IMR-90 (cell line): ENCODE results near the gene ANKRD44. TPM values are rescaled to one million over a fixed set of nuclear protein-coding genes. Genes with fewer than 3 reads are reported as not detected.

Experiments used
- ATAC-seq: fragments of 200-7000 bp; cut with Tn5 transposase; 2 replicates; pipeline ENCODE4 v1.9.1; 2020; ENCODE audit warnings: low read depth, mild to moderate bottlenecking, moderate library complexity
- BruUV-seq: library from RNA; stranded (reverse); fragments of 400-500 nt; replicated peaks from 2 replicates; lab custom pipeline; 2021; lab: Mats Ljungman, UMichigan
- CTCF ChIA-PET: fragments of 300-600 bp; formaldehyde crosslinking; extraction: SDS; loops from one replicate; lab custom pipeline; 2021; ENCODE audit warnings: antibody characterized with exemption; lab: Yijun Ruan, JAX
- POLR2A ChIA-PET: fragments of 300-600 bp; sonication (Branson Sonifier 250); formaldehyde crosslinking; loops from one replicate; lab custom pipeline; 2022; ENCODE audit warnings: antibody characterized with exemption; ENCODE audit not compliant: unreplicated experiment; lab: Charles Lee
- DNase-seq: peaks from one replicate; pipeline ENCODE4 v3.0.0; 2013
- H2AFZ ChIP-seq: replicated peaks from 2 replicates; pipeline ENCODE3; 2013; ENCODE audit warnings: low read length, mild to moderate bottlenecking; ENCODE audit not compliant: poor library complexity
- H2AK5ac ChIP-seq: 2 replicates; pipeline ENCODE4 v1.6.1; 2013; ENCODE audit warnings: low read depth, low read length, inconsistent platforms
- H2AK9ac ChIP-seq: replicated peaks from 2 replicates; pipeline ENCODE3; 2013; ENCODE audit warnings: mild to moderate bottlenecking, low read depth, low read length, moderate library complexity; ENCODE audit not compliant: poor library complexity
- H2BK120ac ChIP-seq: 2 replicates; pipeline ENCODE4 v1.6.1; 2013; ENCODE audit warnings: low read depth, low read length, inconsistent platforms
- H2BK15ac ChIP-seq: 3 replicates; pipeline ENCODE4 v1.6.1; 2013; ENCODE audit warnings: low read depth, low read length, inconsistent platforms
- H2BK20ac ChIP-seq: 2 replicates; pipeline ENCODE4 v1.6.1; 2013; ENCODE audit warnings: low read depth, mild to moderate bottlenecking, inconsistent platforms, low read length, moderate library complexity
- H2BK5ac ChIP-seq: 2 replicates; pipeline ENCODE4 v1.6.1; 2013; ENCODE audit warnings: mild to moderate bottlenecking, low read depth, low read length, inconsistent platforms; ENCODE audit not compliant: poor library complexity, severe bottlenecking
- H3K14ac ChIP-seq: replicated peaks from 2 replicates; pipeline ENCODE4 v1.6.1; 2013; ENCODE audit warnings: low read depth, low read length, inconsistent platforms
- H3K18ac ChIP-seq: 2 replicates; pipeline ENCODE4 v1.6.1; 2013; ENCODE audit warnings: low read depth, low read length, control low read depth
- H3K23ac ChIP-seq: 2 replicates; pipeline ENCODE4 v1.6.1; 2013; ENCODE audit warnings: low read depth, low read length, inconsistent platforms
- H3K27ac ChIP-seq: 2 replicates; pipeline ENCODE4 v1.5.1; 2013; ENCODE audit warnings: mild to moderate bottlenecking, control low read depth, low read length; ENCODE audit not compliant: insufficient read depth
- H3K27me3 ChIP-seq: 2 replicates; pipeline ENCODE4 v1.6.1; 2013; ENCODE audit warnings: low read length; ENCODE audit not compliant: control insufficient read depth, insufficient read depth
- H3K36me3 ChIP-seq: 2 replicates; pipeline ENCODE4 v1.6.1; 2013; ENCODE audit warnings: low read length, mixed read lengths; ENCODE audit not compliant: control insufficient read depth, insufficient read depth
- H3K4ac ChIP-seq: 2 replicates; pipeline ENCODE4 v1.6.1; 2013; ENCODE audit warnings: low read depth, low read length, inconsistent platforms
- H3K4me1 ChIP-seq: 2 replicates; pipeline ENCODE4 v1.6.1; 2013; ENCODE audit warnings: low read length, mixed read lengths; ENCODE audit not compliant: control insufficient read depth, insufficient read depth
- H3K4me2 ChIP-seq: 2 replicates; pipeline ENCODE4 v1.6.1; 2013; ENCODE audit warnings: low read depth, mild to moderate bottlenecking, control low read depth, low read length, moderate library complexity
- H3K4me3 ChIP-seq: 2 replicates; pipeline ENCODE4 v1.5.1; 2013; ENCODE audit warnings: low read depth, mild to moderate bottlenecking, control low read depth, low read length, moderate library complexity; ENCODE audit not compliant: insufficient read depth
- H3K56ac ChIP-seq: 2 replicates; pipeline ENCODE4 v1.6.1; 2013; ENCODE audit warnings: low read length, inconsistent platforms; ENCODE audit not compliant: insufficient read depth; ENCODE audit errors: extremely low read depth
- H3K79me1 ChIP-seq, 2 experiments: 2 replicates each; pipeline ENCODE4 v1.6.1; 2013; ENCODE audit warnings: low read length in 2 of 2, inconsistent platforms in 1 of 2, low read depth in 1 of 2
- H3K9ac ChIP-seq: 2 replicates; pipeline ENCODE4 v1.6.1; 2013; ENCODE audit warnings: low read depth, low read length, control low read depth
- H3K9me1 ChIP-seq: 2 replicates; pipeline ENCODE4 v1.6.1; 2013; ENCODE audit warnings: low read length, inconsistent platforms; ENCODE audit not compliant: insufficient read depth
- H3K9me3 ChIP-seq: 2 replicates; pipeline ENCODE4 v1.6.1; 2013; ENCODE audit warnings: low read length; ENCODE audit not compliant: control insufficient read depth, insufficient read depth
- H4K20me1 ChIP-seq: 2 replicates; pipeline ENCODE4 v1.6.1; 2013; ENCODE audit warnings: low read length, inconsistent platforms; ENCODE audit not compliant: insufficient read depth
- H4K5ac ChIP-seq: 2 replicates; pipeline ENCODE4 v1.6.1; 2013; ENCODE audit warnings: mild to moderate bottlenecking, low read depth, low read length, control low read depth
- H4K8ac ChIP-seq, 2 experiments: 2 replicates each; pipeline ENCODE4 v1.6.1; 2013; ENCODE audit warnings: low read depth in 2 of 2, low read length in 2 of 2, control low read depth in 1 of 2, inconsistent platforms in 1 of 2
- H4K91ac ChIP-seq: 2 replicates; pipeline ENCODE4 v1.6.1; 2013; ENCODE audit warnings: low read depth, low read length, inconsistent platforms; ENCODE audit not compliant: insufficient read depth
- CHD1 ChIP-seq: IDR thresholded peaks from 2 replicates; pipeline ENCODE4 v1.6.1; 2012; ENCODE audit warnings: low read depth, low read length, improper control_type of control experiment
- CTCF ChIP-seq: conservative IDR thresholded peaks from 2 replicates; pipeline ENCODE4 v1.5.1; 2012; ENCODE audit warnings: mild to moderate bottlenecking, low read depth, low read length, improper control_type of control experiment
- FOS ChIP-seq: fragments of 150-350 bp; IDR thresholded peaks from 2 replicates; pipeline ENCODE4 v1.6.1; 2016; ENCODE audit warnings: low read depth, low read length
- MAFK ChIP-seq: IDR thresholded peaks from 2 replicates; pipeline ENCODE4 v1.6.1; 2012; ENCODE audit warnings: low read depth, low read length, improper control_type of control experiment
- MXI1 ChIP-seq: IDR thresholded peaks from 2 replicates; pipeline ENCODE4 v1.6.1; 2012; ENCODE audit warnings: low read depth, mild to moderate bottlenecking, low read length, moderate library complexity, borderline replicate concordance
- POLR2A ChIP-seq: IDR thresholded peaks from 2 replicates; pipeline ENCODE4 v1.6.1; 2012; ENCODE audit warnings: mild to moderate bottlenecking, low read depth, low read length
- RCOR1 ChIP-seq: IDR thresholded peaks from 2 replicates; pipeline ENCODE4 v1.6.1; 2012; ENCODE audit warnings: mild to moderate bottlenecking, low read length, improper control_type of control experiment; ENCODE audit not compliant: insufficient replicate concordance
- WGBS, 2 experiments: methylation state at CpG; one replicate each; pipeline versions ENCODE4 v1.1.5 to v1.1.7; 2013; ENCODE audit warnings: missing lambda C conversion rate in 2 of 2; ENCODE audit not compliant: insufficient read length in 1 of 2; ENCODE audit errors: extremely low coverage in 2 of 2; 5-methylcytosine and 5-hydroxymethylcytosine counted together
- dilution Hi-C: fragments of 300-500 bp; cut with HindIII; formaldehyde crosslinking; loops from one replicate; pipeline ENCODE4 v1.14.3; 2018; ENCODE audit warnings: low sequenced_read_pairs; ENCODE audit not compliant: unreplicated experiment
- in situ Hi-C: fragments of 300-500 bp; cut with MboI; formaldehyde crosslinking; loops from 3 replicates; pipeline ENCODE4 v1.14.3; 2019; ENCODE audit warnings: low sequenced_read_pairs, inconsistent platforms, mixed read lengths
- intact Hi-C: fragments of 100-400 bp; cut with micrococcal nuclease; formaldehyde crosslinking; loops from 2 replicates; pipeline ENCODE4 v1.10.0; 2022
- polyA plus RNA-seq, 3 experiments: library from polyadenylated mRNA; depleted of rRNA; stranded (reverse); fragments of >200 nt; gene quantifications; 2 replicates each; pipeline ENCODE4 v1.2.3, GENCODE V29; 2012; ENCODE audit warnings: low replicate concordance in 1 of 3
- total RNA-seq: library from RNA; depleted of rRNA; stranded (reverse); fragments of >200 nt; gene quantifications from 2 replicates; pipeline ENCODE4 v1.2.3, GENCODE V29; 2012

The ANKRD44 gene
- total and polyA plus RNA-seq, 2 of the 4 experiments (the other 2 are of a cell fraction) = 5.2 to 15.6 TPM

GRCh38 chr2:197237291-197238042 lies 73.1 kb downstream of the ANKRD44 start:
- no peak for TF ChIP-seq MAFK
- TF ChIP-seq POLR2A = no peak
- TF ChIP-seq RCOR1 = no peak
- TF ChIP-seq MXI1 = no peak
- TF ChIP-seq FOS = no peak
- no peak for TF ChIP-seq CTCF
- no peak for TF ChIP-seq CHD1
- no peak overlapping the region for H3K56ac ChIP-seq
- no TSS peak for BruUV-seq
- ChIA-PET POLR2A (no interaction called here), CTCF (no interaction called here)
- H3K27ac ChIP-seq = no peak overlapping the region
- H3K4ac ChIP-seq = no peak overlapping the region
- dilution Hi-C loops = no loop called here
- DNase-seq (no peak), ATAC-seq (no peak)
- no peaks in the 10 kb centered on the region; a peak in 1 of 4 replicates for H3K79me1 ChIP-seq
- no peaks in the 10 kb centered on the region for H3K4me1 ChIP-seq
- in situ Hi-C loops = no loop called here
- no peaks in the 10 kb centered on the region for H3K27me3 ChIP-seq
- WGBS, 2 experiments = 22% methylated on average over 2 of the region's 8 CpGs; no CpG with 5 or more reads in 1 of the 2 experiments
- H3K4me2 ChIP-seq = no peak overlapping the region
- H3K9me1 ChIP-seq = no peaks in the 10 kb centered on the region
- H4K8ac ChIP-seq = no peak overlapping the region
- H2BK20ac ChIP-seq = no peak overlapping the region
- intact Hi-C loops = no loop called here
- H3K4me3 ChIP-seq = no peak overlapping the region
- no peak overlapping the region for H2BK15ac ChIP-seq
- no peak overlapping the region for H3K18ac ChIP-seq
- H3K9me3 ChIP-seq = no peaks in the 10 kb centered on the region
- no peak overlapping the region for H4K5ac ChIP-seq
- no peak overlapping the region for H2BK5ac ChIP-seq
- no peaks in the 10 kb centered on the region for H4K20me1 ChIP-seq
- H2BK120ac ChIP-seq = no peak overlapping the region
- H3K14ac ChIP-seq = no peak overlapping the region
- no peak overlapping the region for H3K23ac ChIP-seq
- H4K91ac ChIP-seq = no peak overlapping the region
- no peaks in the 10 kb centered on the region for H3K36me3 ChIP-seq
- no peak overlapping the region for H2AFZ ChIP-seq
- no peak overlapping the region for H2AK5ac ChIP-seq
- no peak overlapping the region for H3K9ac ChIP-seq
- H2AK9ac ChIP-seq = no peak overlapping the region
